Ovary (tissue), 3 donors: Measurements from ENCODE around the gene SMAD1.

ENCODE experiments used
- EP300 ChIP-seq: sonication (generic); formaldehyde crosslinking; IDR thresholded peaks from one replicate; pipeline ENCODE4 v1.6.1; 2017; ENCODE audit warnings: antibody characterized with exemption
- POLR2A ChIP-seq: fragments of 450-650 bp; IDR thresholded peaks from one replicate; pipeline ENCODE4 v1.6.1; 2017; ENCODE audit warnings: antibody characterized with exemption, mild to moderate bottlenecking, moderate library complexity
- TF ChIP-seq, protein P1 (sequence below), 3 donors: fragments of 450-650 bp in 2 of 3; fragments of 200-600 bp in 1 of 3; IDR thresholded peaks; one replicate each; pipeline versions ENCODE4 v1.5.1 to v1.8.0; 2016 to 2022; ENCODE audit warnings: antibody characterized with exemption in 3 of 3, mild to moderate bottlenecking in 1 of 3
- donor health status: DM: no; HTN: no; CAD: no.

DNA sequence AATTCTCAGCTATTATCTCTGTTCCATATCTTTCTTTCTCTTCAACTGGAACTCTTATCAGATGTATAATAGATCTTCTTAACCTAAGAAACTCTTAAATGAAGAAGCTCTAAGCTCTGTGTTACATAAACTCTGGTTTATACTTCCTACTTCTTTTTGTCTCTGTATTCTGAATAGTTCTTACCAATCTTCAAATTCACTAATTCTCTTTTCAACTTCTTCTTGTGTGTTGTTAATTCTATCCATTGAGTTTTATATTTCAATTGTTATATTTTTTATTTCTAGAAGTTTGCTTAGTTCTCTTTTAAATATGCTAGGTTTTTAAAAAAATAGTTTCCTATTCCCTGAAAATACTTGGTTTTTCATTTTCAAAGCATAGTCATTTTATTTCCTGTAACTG is 124.3 kb downstream of the SMAD1 start:
- TF ChIP-seq, protein P1, sequence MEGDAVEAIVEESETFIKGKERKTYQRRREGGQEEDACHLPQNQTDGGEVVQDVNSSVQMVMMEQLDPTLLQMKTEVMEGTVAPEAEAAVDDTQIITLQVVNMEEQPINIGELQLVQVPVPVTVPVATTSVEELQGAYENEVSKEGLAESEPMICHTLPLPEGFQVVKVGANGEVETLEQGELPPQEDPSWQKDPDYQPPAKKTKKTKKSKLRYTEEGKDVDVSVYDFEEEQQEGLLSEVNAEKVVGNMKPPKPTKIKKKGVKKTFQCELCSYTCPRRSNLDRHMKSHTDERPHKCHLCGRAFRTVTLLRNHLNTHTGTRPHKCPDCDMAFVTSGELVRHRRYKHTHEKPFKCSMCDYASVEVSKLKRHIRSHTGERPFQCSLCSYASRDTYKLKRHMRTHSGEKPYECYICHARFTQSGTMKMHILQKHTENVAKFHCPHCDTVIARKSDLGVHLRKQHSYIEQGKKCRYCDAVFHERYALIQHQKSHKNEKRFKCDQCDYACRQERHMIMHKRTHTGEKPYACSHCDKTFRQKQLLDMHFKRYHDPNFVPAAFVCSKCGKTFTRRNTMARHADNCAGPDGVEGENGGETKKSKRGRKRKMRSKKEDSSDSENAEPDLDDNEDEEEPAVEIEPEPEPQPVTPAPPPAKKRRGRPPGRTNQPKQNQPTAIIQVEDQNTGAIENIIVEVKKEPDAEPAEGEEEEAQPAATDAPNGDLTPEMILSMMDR (IDR thresholded peaks at IDR 0.05) = no peak
- TF ChIP-seq POLR2A = no peak
- no peak for TF ChIP-seq EP300
